Activated CD4-positive, alpha-beta memory T cell treated with anti-CD3 and anti-CD28 coated beads for 36 hours (primary cell): ENCODE results near the gene DOLK. TPM values are rescaled to one million over a fixed set of nuclear protein-coding genes. Genes with fewer than 3 reads are reported as not detected.
A peak's percentile ranks its signal among the peaks of the same experiment; 100 is the strongest.
"Not testable (repeated sequence)": the region's sequence is repeated elsewhere in the genome, so short reads cannot be mapped to it uniquely, and the experiment has no call there.

ENCODE experiments used
- CTCF ChIA-PET: fragments of 350-600 bp; sonication (Branson Sonifier 250); formaldehyde crosslinking; loops from one replicate; lab custom pipeline; 2021; ENCODE audit warnings: antibody characterized with exemption, inconsistent platforms; lab: Charles Lee
- POLR2A ChIA-PET: fragments of 350-600 bp; sonication (Branson Sonifier 250); formaldehyde crosslinking; loops from one replicate; lab custom pipeline; 2021; ENCODE audit warnings: antibody characterized with exemption; lab: Charles Lee
- DNase-seq: peaks from one replicate; pipeline ENCODE4 v3.0.0-alpha.2; 2020
- H3K27ac Mint-ChIP-seq: one replicate; pipeline ENCODE4 v1.8.0; 2021; ENCODE audit warnings: mixed read lengths
- H3K27me3 Mint-ChIP-seq: one replicate; pipeline ENCODE4 v1.8.0; 2021; ENCODE audit warnings: mixed read lengths
- H3K36me3 Mint-ChIP-seq: one replicate; pipeline ENCODE4 v1.8.0; 2021; ENCODE audit warnings: mixed read lengths
- H3K4me1 Mint-ChIP-seq: one replicate; pipeline ENCODE4 v1.8.0; 2021; ENCODE audit warnings: low read depth, mixed read lengths
- H3K4me3 Mint-ChIP-seq: one replicate; pipeline ENCODE4 v1.8.0; 2021; ENCODE audit warnings: mild to moderate bottlenecking, mixed read lengths
- H3K9me3 Mint-ChIP-seq: one replicate; pipeline ENCODE4 v1.8.0; 2021; ENCODE audit warnings: mixed read lengths
- intact Hi-C: fragments of 100-400 bp; cut with micrococcal nuclease; formaldehyde crosslinking; loops from one replicate; pipeline ENCODE4 v1.15.1; 2023
- total RNA-seq, 2 experiments: library from RNA; stranded (reverse); gene quantifications; one replicate each; pipeline ENCODE4 v1.2.3, GENCODE V29; 2021

Gene DOLK
- total RNA-seq = 1 to 10 TPM; 5.7 to 6.7 TPM

GRCh38 chr9:128947527-128948301 is at the start of gene DOLK, which contains the start of gene NUP188:
TSS of gene DOLK (minus strand) at chr9:128947603. CDS start at chr9:128947303, 300 bp downstream.
TSS of gene NUP188 (plus strand) at chr9:128947699. CDS start at chr9:128947720, 21 bp downstream.
- peak; percentile 98 for DNase-seq
- ChIA-PET CTCF (interaction anchor here (1.1 to 1.2 kb wide), 2 partner anchors 130 to 223 kb away, joined by 3 read pairs; partner anchors contain the start of gene ZDHHC12), POLR2A (interaction anchor here (0.7 to 1.4 kb wide), 7 partner anchors 46 to 223 kb away, joined by 3 to 6 read pairs (median 3); partner anchors contain the start of genes ENDOG and ZDHHC12)
- peak within 1 kb of the TSS; percentile 98 for H3K27ac Mint-ChIP-seq
- H3K9me3 Mint-ChIP-seq = no peaks in the 10 kb centered on the region
- peaks cover 23% of the 10 kb centered on the region for H3K36me3 Mint-ChIP-seq
- H3K27me3 Mint-ChIP-seq = no peaks in the 10 kb centered on the region
- intact Hi-C loops = loop anchor here (1.0 to 5.0 kb wide), 6 partner anchors 66 to 397 kb away; partner anchors contain the start of genes ENDOG, KYAT1, SET and SH3GLB2
- H3K4me1 Mint-ChIP-seq = peaks cover 28% of the 10 kb centered on the region
- H3K4me3 Mint-ChIP-seq = peak within 1 kb of the TSS; percentile 98

- Mint-ChIP-seq H3K4me3 (no peak overlapping the region), H3K27me3 (no peaks in the 10 kb centered on the region), H3K4me1 (peaks cover 11% of the 10 kb centered on the region), H3K9me3 (no peaks in the 10 kb centered on the region), H3K36me3 (peaks cover 59% of the 10 kb centered on the region), H3K27ac (no peak overlapping the region)
- intact Hi-C loops = no loop called here
- no peak for DNase-seq
- POLR2A ChIA-PET = no interaction called here
- CTCF ChIA-PET = interaction anchor here (1.0 to 1.2 kb wide), 2 partner anchors 12 to 294 kb away, joined by 3 to 4 read pairs; partner anchors contain the start of gene PKN3
Measured at GRCh38 chr9:128995791-128996190, 48.4 kb upstream of the DOLK start.

- peaks cover 58% of the 10 kb centered on the region for H3K36me3 Mint-ChIP-seq
- no peak overlapping the region for H3K27ac Mint-ChIP-seq
- ChIA-PET POLR2A (no interaction called here), CTCF (no interaction called here)
- H3K4me1 Mint-ChIP-seq = peaks cover 3% of the 10 kb centered on the region
- H3K4me3 Mint-ChIP-seq = no peak overlapping the region
- no peaks in the 10 kb centered on the region for H3K27me3 Mint-ChIP-seq
- intact Hi-C loops = no loop called here
- DNase-seq = no peak
- no peaks in the 10 kb centered on the region for H3K9me3 Mint-ChIP-seq
Measured at GRCh38 chr9:128992995-128993394, 45.6 kb upstream of the DOLK start.

DNA sequence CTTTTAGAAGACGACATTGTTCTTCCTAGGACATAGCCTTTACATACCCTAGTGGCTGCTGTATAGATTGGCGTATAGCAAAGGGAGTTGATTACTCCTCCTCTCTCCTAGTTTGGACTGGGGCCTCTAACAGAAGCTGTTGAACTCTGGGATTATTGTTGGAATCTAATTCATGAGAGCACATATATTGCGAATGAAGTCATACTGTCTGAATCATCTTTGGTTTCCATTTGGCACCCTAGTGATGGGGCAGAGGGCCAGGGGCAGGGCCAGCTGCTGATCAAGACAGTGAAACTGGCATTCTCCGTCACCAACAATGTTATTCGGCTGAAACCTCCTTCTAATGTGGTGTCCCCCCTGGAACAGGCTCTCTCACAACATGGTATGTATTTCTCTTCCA is 40.4 kb upstream of the DOLK start:
- Mint-ChIP-seq H3K4me3 (no peak overlapping the region), H3K27ac (no peak overlapping the region), H3K36me3 (peaks cover 52% of the 10 kb centered on the region), H3K4me1 (no peaks in the 10 kb centered on the region), H3K9me3 (no peaks in the 10 kb centered on the region), H3K27me3 (no peaks in the 10 kb centered on the region)
- ChIA-PET CTCF (no interaction called here), POLR2A (no interaction called here)
- intact Hi-C loops = no loop called here
- DNase-seq = no peak

DNA sequence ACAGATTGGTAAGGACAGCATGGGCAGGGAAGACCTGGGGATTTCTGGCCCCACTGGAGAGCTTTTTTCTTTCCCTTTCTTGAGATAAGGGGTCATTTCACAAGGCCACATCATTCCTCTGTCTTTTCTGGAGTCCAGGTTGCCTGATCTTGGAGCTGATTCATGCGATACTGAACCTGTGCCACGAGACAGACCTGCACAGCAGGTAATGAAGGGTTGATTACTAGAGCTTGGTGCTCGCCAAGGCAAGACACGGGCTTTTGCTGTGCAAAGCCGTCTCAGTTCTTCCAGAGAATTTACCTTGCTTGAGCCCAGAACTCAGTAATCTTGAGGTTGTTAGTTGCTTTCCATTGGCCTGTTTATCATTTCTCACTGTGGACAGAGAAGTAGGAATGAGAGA is 39.3 kb upstream of the DOLK start:
- peaks cover 55% of the 10 kb centered on the region for H3K36me3 Mint-ChIP-seq
- POLR2A ChIA-PET = no interaction called here
- CTCF ChIA-PET = no interaction called here
- H3K4me1 Mint-ChIP-seq = no peaks in the 10 kb centered on the region
- no peaks in the 10 kb centered on the region for H3K27me3 Mint-ChIP-seq
- intact Hi-C loops = no loop called here
- no peak overlapping the region for H3K27ac Mint-ChIP-seq
- H3K9me3 Mint-ChIP-seq = no peaks in the 10 kb centered on the region
- no peak for DNase-seq
- no peak overlapping the region for H3K4me3 Mint-ChIP-seq

GRCh38 chr9:128983536-128983935 is 36.1 kb upstream of the DOLK start:
- Mint-ChIP-seq H3K4me3 (no peak overlapping the region), H3K27me3 (no peaks in the 10 kb centered on the region), H3K36me3 (peaks cover 69% of the 10 kb centered on the region), H3K9me3 (no peaks in the 10 kb centered on the region), H3K27ac (no peak overlapping the region), H3K4me1 (no peaks in the 10 kb centered on the region)
- ChIA-PET POLR2A (no interaction called here), CTCF (no interaction called here)
- DNase-seq = no peak
- intact Hi-C loops = no loop called here

- intact Hi-C loops = no loop called here
- Mint-ChIP-seq H3K27ac (no peak overlapping the region), H3K9me3 (no peaks in the 10 kb centered on the region), H3K4me1 (no peaks in the 10 kb centered on the region), H3K27me3 (no peaks in the 10 kb centered on the region), H3K36me3 (peaks cover 56% of the 10 kb centered on the region), H3K4me3 (no peak overlapping the region)
- CTCF ChIA-PET = no interaction called here
- DNase-seq = no peak
- POLR2A ChIA-PET = no interaction called here
Measured at GRCh38 chr9:128979111-128979510, 31.7 kb upstream of the DOLK start.

GRCh38 chr9:128972956-128973355 is 25.6 kb upstream of the DOLK start:
- H3K9me3 Mint-ChIP-seq = no peaks in the 10 kb centered on the region
- DNase-seq = no peak
- no peaks in the 10 kb centered on the region for H3K27me3 Mint-ChIP-seq
- intact Hi-C loops = no loop called here
- H3K36me3 Mint-ChIP-seq = peaks cover 51% of the 10 kb centered on the region
- POLR2A ChIA-PET = no interaction called here
- H3K4me1 Mint-ChIP-seq = no peaks in the 10 kb centered on the region
- H3K27ac Mint-ChIP-seq = no peak overlapping the region
- CTCF ChIA-PET = interaction anchor here (1.5 kb wide), 1 partner anchor 45 kb away, joined by 3 read pairs; no protein-coding TSS in a partner anchor
- H3K4me3 Mint-ChIP-seq = no peak overlapping the region

- H3K27ac Mint-ChIP-seq = no peak overlapping the region
- H3K27me3 Mint-ChIP-seq = no peaks in the 10 kb centered on the region
- no peaks in the 10 kb centered on the region for H3K9me3 Mint-ChIP-seq
- H3K36me3 Mint-ChIP-seq = peaks cover 44% of the 10 kb centered on the region
- no peaks in the 10 kb centered on the region for H3K4me1 Mint-ChIP-seq
- DNase-seq = no peak
- ChIA-PET CTCF (no interaction called here), POLR2A (no interaction called here)
- H3K4me3 Mint-ChIP-seq = no peak overlapping the region
- intact Hi-C loops = no loop called here
Measured at GRCh38 chr9:128969491-128969890, 22.1 kb upstream of the DOLK start.

- CTCF ChIA-PET = not testable (repeated sequence)
Measured at GRCh38 chr9:128961403-128961802, 14.0 kb upstream of the DOLK start.

DNA sequence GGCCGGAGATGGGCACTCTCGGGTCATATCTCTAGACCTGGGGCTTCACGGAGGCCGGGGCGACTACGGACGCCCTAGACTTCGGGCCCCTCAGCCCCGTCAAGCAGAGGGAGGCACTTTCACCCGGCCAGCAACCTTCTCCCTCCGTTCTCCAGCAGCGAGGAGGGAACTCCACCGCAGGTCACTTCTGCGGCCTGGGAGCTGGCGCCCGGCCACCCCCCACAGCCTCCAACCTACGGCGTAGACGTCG is 201 bp downstream of the DOLK start:
- peaks cover 26% of the 10 kb centered on the region for H3K4me1 Mint-ChIP-seq
- peak overlapping the region; percentile 98 for H3K4me3 Mint-ChIP-seq
- no peaks in the 10 kb centered on the region for H3K9me3 Mint-ChIP-seq
- peak overlapping the region; percentile 98 for H3K27ac Mint-ChIP-seq
- DNase-seq = no peak
- ChIA-PET CTCF (interaction anchor here (1.2 kb wide), 1 partner anchor 129 kb away, joined by 3 read pairs; no protein-coding TSS in a partner anchor), POLR2A (interaction anchor here (0.9 kb wide), 1 partner anchor 129 kb away, joined by 3 read pairs; the partner anchor contains the start of gene ENDOG)
- H3K36me3 Mint-ChIP-seq = peaks cover 21% of the 10 kb centered on the region
- intact Hi-C loops = loop anchor here (1.0 to 5.0 kb wide), 5 partner anchors 66 to 260 kb away; partner anchors contain the start of genes ENDOG, KYAT1, SET and SH3GLB2
- H3K27me3 Mint-ChIP-seq = no peaks in the 10 kb centered on the region

More at GRCh38 chr9:128961403-128961802, 14.0 kb upstream of the DOLK start:
- H3K9me3 Mint-ChIP-seq, DNase-seq, H3K27ac Mint-ChIP-seq, intact Hi-C loops, H3K27me3 Mint-ChIP-seq, POLR2A ChIA-PET, H3K4me1 Mint-ChIP-seq, H3K4me3 Mint-ChIP-seq: not testable (repeated sequence)
- peaks cover 32% of the 10 kb centered on the region for H3K36me3 Mint-ChIP-seq

DNA sequence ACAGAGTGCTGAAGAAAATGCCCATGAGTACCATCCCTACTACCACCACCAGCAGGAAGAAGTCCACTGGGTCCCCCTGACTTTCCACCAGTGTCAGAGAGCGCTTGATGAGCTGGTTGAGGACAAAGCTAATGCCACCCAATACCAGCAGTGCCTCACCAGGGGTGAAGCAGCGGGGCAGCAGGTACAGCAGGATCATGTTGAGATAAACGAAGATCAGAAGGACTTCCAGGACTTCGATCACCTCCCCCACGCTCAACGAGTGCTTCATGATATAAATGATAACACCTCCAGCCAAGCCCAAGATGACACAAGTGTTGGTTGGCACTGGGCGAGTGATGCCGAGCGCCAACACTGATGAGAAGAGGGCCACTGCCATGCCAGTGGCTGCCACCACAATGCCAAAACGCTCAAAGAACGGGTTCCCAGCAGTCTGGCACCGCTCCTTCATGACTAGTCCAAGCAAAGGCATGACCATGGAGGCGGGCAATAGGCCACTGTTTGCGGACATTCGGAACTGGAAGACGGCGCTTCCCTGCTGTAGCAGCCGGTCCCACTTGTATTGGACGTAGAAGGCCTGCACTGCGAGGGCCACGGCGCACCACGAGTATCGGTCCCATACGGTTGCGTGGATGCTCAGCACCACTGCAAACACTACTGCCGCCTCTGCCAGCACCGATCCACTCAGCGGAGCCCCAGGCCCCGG is 679 bp downstream of the DOLK start:
- H3K27ac Mint-ChIP-seq = peak overlapping the region; percentile 98
- H3K27me3 Mint-ChIP-seq = no peaks in the 10 kb centered on the region
- peaks cover 21% of the 10 kb centered on the region for H3K36me3 Mint-ChIP-seq
- no peak for DNase-seq
- peak overlapping the region; percentile 98 for H3K4me3 Mint-ChIP-seq
- intact Hi-C loops = loop anchor here (1.0 to 5.0 kb wide), 5 partner anchors 65 to 259 kb away; partner anchors contain the start of genes ENDOG, KYAT1, SET and SH3GLB2
- ChIA-PET POLR2A (interaction anchor here (0.9 kb wide), 1 partner anchor 129 kb away, joined by 3 read pairs; the partner anchor contains the start of gene ENDOG), CTCF (interaction anchor here (0.6 kb wide), 1 partner anchor 12 kb away, joined by 3 read pairs; no protein-coding TSS in a partner anchor)
- H3K4me1 Mint-ChIP-seq = peaks cover 26% of the 10 kb centered on the region
- H3K9me3 Mint-ChIP-seq = no peaks in the 10 kb centered on the region
